SK-N-SH treated with all-trans-retinoic acid at 6 μM for 48 hours (cell line): Measurements from ENCODE around the gene TCEAL2.

Source experiments
- ARNTL ChIP-seq: fragments of 450-650 bp; formaldehyde crosslinking; IDR thresholded peaks from 2 replicates; pipeline ENCODE4 v1.5.0; 2020; ENCODE audit warnings: low read depth, mild to moderate bottlenecking, moderate library complexity, borderline replicate concordance
- BACH2 ChIP-seq: fragments of 250-450 bp; sonication (Bioruptor Pico); IDR thresholded peaks from 2 replicates; pipeline ENCODE4 v1.9.0; 2021; ENCODE audit warnings: mild to moderate bottlenecking, borderline replicate concordance
- CSDC2 ChIP-seq: fragments of 250-450 bp; sonication (Bioruptor Pico); IDR thresholded peaks from 2 replicates; pipeline ENCODE4 v1.5.0; 2020; ENCODE audit warnings: mild to moderate bottlenecking, moderate library complexity
- PPARA ChIP-seq: fragments of 250-450 bp; sonication (Bioruptor Pico); IDR thresholded peaks from 2 replicates; pipeline ENCODE4 v1.5.0; 2020; ENCODE audit warnings: mild to moderate bottlenecking, borderline replicate concordance
- RARB ChIP-seq: fragments of 250-450 bp; sonication (Bioruptor Pico); IDR thresholded peaks from 2 replicates; pipeline ENCODE4 v1.8.0; 2021; ENCODE audit warnings: mild to moderate bottlenecking, moderate library complexity
- SNAI2 ChIP-seq: fragments of 250-450 bp; sonication (Bioruptor Pico); IDR thresholded peaks from 2 replicates; pipeline ENCODE4 v1.5.0; 2020; ENCODE audit warnings: mild to moderate bottlenecking, moderate library complexity
- TCF4 ChIP-seq: fragments of 250-450 bp; sonication (Bioruptor Pico); IDR thresholded peaks from 2 replicates; pipeline ENCODE4 v1.8.0; 2021; ENCODE audit warnings: mild to moderate bottlenecking, moderate library complexity, borderline replicate concordance
- ZC3H10 ChIP-seq: fragments of 250-450 bp; sonication (Bioruptor Pico); IDR thresholded peaks from 2 replicates; pipeline ENCODE4 v1.5.1; 2021; ENCODE audit warnings: mild to moderate bottlenecking, moderate library complexity
- ZFP3 ChIP-seq: fragments of 250-450 bp; sonication (Bioruptor Pico); IDR thresholded peaks from 2 replicates; pipeline ENCODE4 v1.5.0; 2020; ENCODE audit warnings: mild to moderate bottlenecking, moderate library complexity
- ZNF565 ChIP-seq: fragments of 450-650 bp; formaldehyde crosslinking; conservative IDR thresholded peaks from 2 replicates; pipeline ENCODE4 v1.5.0; 2020; ENCODE audit warnings: low read depth, mild to moderate bottlenecking, moderate library complexity
- ZNF8 ChIP-seq: fragments of 450-650 bp; formaldehyde crosslinking; IDR thresholded peaks from 2 replicates; pipeline ENCODE4 v1.5.0; 2020; ENCODE audit warnings: mild to moderate bottlenecking, moderate library complexity
- TF ChIP-seq, protein P1 (sequence below): fragments of 250-450 bp; sonication (Bioruptor Pico); IDR thresholded peaks from 2 replicates; pipeline ENCODE4 v1.5.0; 2020; ENCODE audit warnings: mild to moderate bottlenecking, moderate library complexity
- TF ChIP-seq, protein P2 (sequence below): fragments of 250-450 bp; sonication (Bioruptor Pico); IDR thresholded peaks from 2 replicates; pipeline ENCODE4 v1.8.0; 2020; ENCODE audit warnings: mild to moderate bottlenecking, moderate library complexity, borderline replicate concordance

DNA sequence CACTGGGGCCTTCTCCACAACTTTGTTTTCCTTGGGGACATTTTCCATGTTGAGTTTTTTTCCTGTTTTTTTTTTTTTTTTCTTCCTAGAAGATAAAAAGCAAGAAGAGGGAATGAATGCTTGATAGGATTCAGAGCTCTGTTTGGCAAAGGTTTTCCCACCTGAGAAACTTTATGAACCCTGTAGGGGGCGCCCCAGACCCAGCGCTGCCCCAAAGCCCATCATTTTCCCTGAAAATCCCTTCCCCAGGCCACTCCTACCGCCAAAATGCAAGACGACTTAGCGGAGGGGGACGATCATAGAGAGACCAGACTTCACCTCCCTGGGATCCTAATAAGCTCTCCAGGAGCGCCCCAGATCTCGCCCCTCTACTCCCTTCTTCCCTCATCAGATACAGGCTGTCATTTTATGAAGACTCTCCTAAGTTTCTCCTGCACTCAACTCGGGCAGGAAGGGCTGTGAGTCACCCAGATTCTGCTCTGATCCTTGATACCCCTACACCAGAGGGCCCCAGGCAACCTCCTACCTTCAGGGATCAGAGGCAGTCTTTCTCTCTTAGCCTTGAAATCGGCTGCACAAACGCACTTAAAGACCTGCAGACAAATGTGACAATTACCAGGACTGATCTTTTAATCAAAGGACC is 28.9 kb downstream of the TCEAL2 start:
- no peak for TF ChIP-seq ZNF8 (CRISPR knock-in tag)
- TF ChIP-seq ZC3H10 (CRISPR knock-in tag): no peak
- TF ChIP-seq PPARA (CRISPR knock-in tag): no peak
- no peak for TF ChIP-seq CSDC2 (CRISPR knock-in tag)
- TF ChIP-seq ZNF565 (CRISPR knock-in tag): no peak
- no peak for TF ChIP-seq RARB (CRISPR knock-in tag)
- no peak for TF ChIP-seq ARNTL (CRISPR knock-in tag)
- TF ChIP-seq, protein P1, sequence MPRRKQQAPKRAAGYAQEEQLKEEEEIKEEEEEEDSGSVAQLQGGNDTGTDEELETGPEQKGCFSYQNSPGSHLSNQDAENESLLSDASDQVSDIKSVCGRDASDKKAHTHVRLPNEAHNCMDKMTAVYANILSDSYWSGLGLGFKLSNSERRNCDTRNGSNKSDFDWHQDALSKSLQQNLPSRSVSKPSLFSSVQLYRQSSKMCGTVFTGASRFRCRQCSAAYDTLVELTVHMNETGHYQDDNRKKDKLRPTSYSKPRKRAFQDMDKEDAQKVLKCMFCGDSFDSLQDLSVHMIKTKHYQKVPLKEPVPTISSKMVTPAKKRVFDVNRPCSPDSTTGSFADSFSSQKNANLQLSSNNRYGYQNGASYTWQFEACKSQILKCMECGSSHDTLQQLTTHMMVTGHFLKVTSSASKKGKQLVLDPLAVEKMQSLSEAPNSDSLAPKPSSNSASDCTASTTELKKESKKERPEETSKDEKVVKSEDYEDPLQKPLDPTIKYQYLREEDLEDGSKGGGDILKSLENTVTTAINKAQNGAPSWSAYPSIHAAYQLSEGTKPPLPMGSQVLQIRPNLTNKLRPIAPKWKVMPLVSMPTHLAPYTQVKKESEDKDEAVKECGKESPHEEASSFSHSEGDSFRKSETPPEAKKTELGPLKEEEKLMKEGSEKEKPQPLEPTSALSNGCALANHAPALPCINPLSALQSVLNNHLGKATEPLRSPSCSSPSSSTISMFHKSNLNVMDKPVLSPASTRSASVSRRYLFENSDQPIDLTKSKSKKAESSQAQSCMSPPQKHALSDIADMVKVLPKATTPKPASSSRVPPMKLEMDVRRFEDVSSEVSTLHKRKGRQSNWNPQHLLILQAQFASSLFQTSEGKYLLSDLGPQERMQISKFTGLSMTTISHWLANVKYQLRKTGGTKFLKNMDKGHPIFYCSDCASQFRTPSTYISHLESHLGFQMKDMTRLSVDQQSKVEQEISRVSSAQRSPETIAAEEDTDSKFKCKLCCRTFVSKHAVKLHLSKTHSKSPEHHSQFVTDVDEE (CRISPR knock-in tag): no peak
- TF ChIP-seq SNAI2 (CRISPR knock-in tag): no peak
- TF ChIP-seq, protein P2, sequence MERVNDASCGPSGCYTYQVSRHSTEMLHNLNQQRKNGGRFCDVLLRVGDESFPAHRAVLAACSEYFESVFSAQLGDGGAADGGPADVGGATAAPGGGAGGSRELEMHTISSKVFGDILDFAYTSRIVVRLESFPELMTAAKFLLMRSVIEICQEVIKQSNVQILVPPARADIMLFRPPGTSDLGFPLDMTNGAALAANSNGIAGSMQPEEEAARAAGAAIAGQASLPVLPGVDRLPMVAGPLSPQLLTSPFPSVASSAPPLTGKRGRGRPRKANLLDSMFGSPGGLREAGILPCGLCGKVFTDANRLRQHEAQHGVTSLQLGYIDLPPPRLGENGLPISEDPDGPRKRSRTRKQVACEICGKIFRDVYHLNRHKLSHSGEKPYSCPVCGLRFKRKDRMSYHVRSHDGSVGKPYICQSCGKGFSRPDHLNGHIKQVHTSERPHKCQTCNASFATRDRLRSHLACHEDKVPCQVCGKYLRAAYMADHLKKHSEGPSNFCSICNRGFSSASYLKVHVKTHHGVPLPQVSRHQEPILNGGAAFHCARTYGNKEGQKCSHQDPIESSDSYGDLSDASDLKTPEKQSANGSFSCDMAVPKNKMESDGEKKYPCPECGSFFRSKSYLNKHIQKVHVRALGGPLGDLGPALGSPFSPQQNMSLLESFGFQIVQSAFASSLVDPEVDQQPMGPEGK (CRISPR knock-in tag): no peak
- no peak for TF ChIP-seq ZFP3 (CRISPR knock-in tag)
- no peak for TF ChIP-seq BACH2 (CRISPR knock-in tag)
- no peak for TF ChIP-seq TCF4 (CRISPR knock-in tag)
